Measurements from ENCODE around the gene TRMT44. TPM values are rescaled to one million over a fixed set of nuclear protein-coding genes. Genes with fewer than 3 reads are reported as not detected.
"Not testable (repeated sequence)": the region's sequence is repeated elsewhere in the genome, so short reads cannot be mapped to it uniquely, and the experiment has no call there.

The TRMT44 gene
- total RNA-seq, 1 experiment from 2014 or later: 17.4 TPM

DNA sequence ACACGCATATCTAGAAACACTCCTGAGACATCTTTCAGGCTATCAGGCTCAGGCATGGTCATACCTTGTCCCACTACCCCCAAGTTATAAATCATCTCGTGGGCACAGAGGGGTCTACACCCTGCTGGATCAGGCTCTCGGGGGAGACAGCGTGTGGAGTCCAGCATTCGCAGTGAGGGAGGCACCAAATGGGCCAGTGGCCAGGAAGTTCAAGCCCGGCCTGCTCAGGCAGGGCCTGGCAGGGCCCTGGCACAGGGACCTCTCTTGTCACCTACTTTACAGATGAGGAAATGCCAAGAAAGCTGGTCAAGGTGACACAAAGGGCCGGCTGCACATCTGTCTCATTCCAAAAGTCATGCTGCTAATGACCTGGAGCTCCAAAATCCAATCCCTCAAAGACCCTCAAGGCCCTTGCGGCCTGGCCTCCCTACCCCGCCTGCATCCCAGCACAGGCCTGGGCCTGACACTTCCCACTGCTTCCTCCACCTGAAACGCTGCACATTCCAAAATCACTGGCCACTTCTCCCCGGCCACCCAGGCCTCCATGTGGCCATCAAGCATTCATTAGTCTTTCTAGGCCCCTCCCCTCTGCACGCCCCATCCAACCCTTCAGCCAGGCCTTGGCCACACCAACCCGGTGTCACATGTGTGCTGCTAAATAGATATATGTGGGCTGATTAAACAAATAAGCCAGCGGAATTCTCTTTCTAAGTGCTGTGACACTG lies 35.6 kb upstream of the TRMT44 start:
- BruUV-seq (replicated peaks): no TSS peak
- ChIA-PET POLR2A (ENCODE audit: unreplicated experiment) (no interaction called here), CTCF (no interaction called here)
- Histone ChIP-seq H3K4me1 (replicated peaks; ENCODE audit: insufficient read depth) (no peaks in the 10 kb centered on the region), H3K4me2 (no peak overlapping the region), H2AFZ (no peak overlapping the region), H3F3A (ENCODE audit: insufficient read depth, low read depth) (no peaks in the 10 kb centered on the region; the same call in 1 of the 2 replicates), H4K20me1 (ENCODE audit: insufficient read depth) (no peaks in the 10 kb centered on the region), H3K27ac (no peak overlapping the region), H3K79me2 (ENCODE audit: low read depth) (no peaks in the 10 kb centered on the region), H3K4me3 (no peak overlapping the region), H3K36me3 (ENCODE audit: low read depth) (no peaks in the 10 kb centered on the region), H3K9me2 (ENCODE audit: insufficient read depth) (no peaks in the 10 kb centered on the region), H3K9me3 (ENCODE audit: insufficient read depth, low read depth) (no peaks in the 10 kb centered on the region), H3K27me3 (ENCODE audit: insufficient read depth, low read depth) (no peaks in the 10 kb centered on the region)
- DNase-seq: no peak
- TF ChIP-seq, protein P1, sequence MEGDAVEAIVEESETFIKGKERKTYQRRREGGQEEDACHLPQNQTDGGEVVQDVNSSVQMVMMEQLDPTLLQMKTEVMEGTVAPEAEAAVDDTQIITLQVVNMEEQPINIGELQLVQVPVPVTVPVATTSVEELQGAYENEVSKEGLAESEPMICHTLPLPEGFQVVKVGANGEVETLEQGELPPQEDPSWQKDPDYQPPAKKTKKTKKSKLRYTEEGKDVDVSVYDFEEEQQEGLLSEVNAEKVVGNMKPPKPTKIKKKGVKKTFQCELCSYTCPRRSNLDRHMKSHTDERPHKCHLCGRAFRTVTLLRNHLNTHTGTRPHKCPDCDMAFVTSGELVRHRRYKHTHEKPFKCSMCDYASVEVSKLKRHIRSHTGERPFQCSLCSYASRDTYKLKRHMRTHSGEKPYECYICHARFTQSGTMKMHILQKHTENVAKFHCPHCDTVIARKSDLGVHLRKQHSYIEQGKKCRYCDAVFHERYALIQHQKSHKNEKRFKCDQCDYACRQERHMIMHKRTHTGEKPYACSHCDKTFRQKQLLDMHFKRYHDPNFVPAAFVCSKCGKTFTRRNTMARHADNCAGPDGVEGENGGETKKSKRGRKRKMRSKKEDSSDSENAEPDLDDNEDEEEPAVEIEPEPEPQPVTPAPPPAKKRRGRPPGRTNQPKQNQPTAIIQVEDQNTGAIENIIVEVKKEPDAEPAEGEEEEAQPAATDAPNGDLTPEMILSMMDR (conservative IDR thresholded peaks at IDR 0.05): no peak
- no peak for TF ChIP-seq EZH2 (IDR thresholded peaks at IDR 0.05; ENCODE audit: low read depth)
- intact Hi-C loops (cut with micrococcal nuclease; ENCODE audit: unreplicated experiment): loop anchor here (10.0 kb wide), 1 partner anchor 380 kb away; no protein-coding TSS in a partner anchor

DNA sequence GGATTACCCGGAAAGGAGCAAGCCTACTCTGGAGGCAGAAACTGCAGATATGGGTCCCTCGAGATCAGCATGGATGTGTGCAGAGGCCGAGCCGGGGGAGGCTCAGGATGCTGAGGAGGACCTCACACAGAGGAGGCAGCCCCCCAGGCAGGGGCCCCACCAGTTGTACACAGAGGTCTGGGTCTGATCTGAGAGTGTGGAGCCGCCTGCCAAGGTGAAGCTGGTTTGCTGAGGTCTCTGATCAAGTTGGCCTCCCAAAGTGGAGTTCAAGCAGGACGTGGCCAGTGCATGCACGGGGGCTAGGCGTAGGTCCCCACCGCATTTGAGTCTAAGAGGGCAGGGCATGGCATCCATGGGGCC lies 35.1 kb upstream of the TRMT44 start:
- H3F3A ChIP-seq (ENCODE audit: insufficient read depth, low read depth): peaks cover 4% of the 10 kb centered on the region; the same call in 1 of the 2 replicates
- intact Hi-C loops (cut with micrococcal nuclease; ENCODE audit: unreplicated experiment): loop anchor here (10.0 kb wide), 1 partner anchor 381 kb away; no protein-coding TSS in a partner anchor
- no peak overlapping the region for H3K4me2 ChIP-seq
- POLR2A ChIA-PET (ENCODE audit: unreplicated experiment): no interaction called here
- H3K9me2 ChIP-seq (ENCODE audit: insufficient read depth): no peaks in the 10 kb centered on the region
- CTCF ChIA-PET: no interaction called here
- TF ChIP-seq, protein P1 (conservative IDR thresholded peaks at IDR 0.05): no peak
- no peak for TF ChIP-seq EZH2 (IDR thresholded peaks at IDR 0.05; ENCODE audit: low read depth)
- no peak for DNase-seq
- H2AFZ ChIP-seq: no peak overlapping the region
- H3K9me3 ChIP-seq (ENCODE audit: insufficient read depth, low read depth): no peaks in the 10 kb centered on the region
- H4K20me1 ChIP-seq (ENCODE audit: insufficient read depth): no peaks in the 10 kb centered on the region
- H3K27ac ChIP-seq: no peak overlapping the region
- no peaks in the 10 kb centered on the region for H3K79me2 ChIP-seq (ENCODE audit: low read depth)
- H3K4me3 ChIP-seq: no peak overlapping the region
- no peaks in the 10 kb centered on the region for H3K4me1 ChIP-seq (replicated peaks; ENCODE audit: insufficient read depth)
- BruUV-seq (replicated peaks): no TSS peak
- no peaks in the 10 kb centered on the region for H3K27me3 ChIP-seq (ENCODE audit: insufficient read depth, low read depth)
- no peaks in the 10 kb centered on the region for H3K36me3 ChIP-seq (ENCODE audit: low read depth)

DNA sequence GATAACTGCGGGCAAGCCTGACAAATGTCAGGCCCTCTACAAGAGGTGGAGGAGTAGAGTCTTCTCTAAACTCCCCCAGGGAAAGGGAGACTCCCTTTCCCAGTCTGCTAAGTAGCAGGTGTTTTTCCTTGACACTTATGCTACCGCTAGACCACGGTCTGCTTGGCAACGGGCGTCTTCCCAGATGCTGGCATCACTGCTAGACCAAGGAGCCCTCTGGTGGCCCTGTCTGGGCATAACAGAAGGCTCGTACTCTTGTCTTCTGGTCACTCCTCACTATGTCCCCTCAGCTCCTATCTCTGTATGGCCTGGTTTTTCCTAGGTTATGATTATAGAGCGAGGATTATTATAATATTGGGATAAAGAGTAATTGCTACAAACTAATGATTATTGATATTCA lies 33.7 kb upstream of the TRMT44 start:
- H3K4me1 ChIP-seq (replicated peaks; ENCODE audit: insufficient read depth); H3K36me3 ChIP-seq (ENCODE audit: low read depth); H3K4me3 ChIP-seq; H3K27me3 ChIP-seq (ENCODE audit: insufficient read depth, low read depth); BruUV-seq (replicated peaks); H2AFZ ChIP-seq; H3K4me2 ChIP-seq; H3K9me2 ChIP-seq (ENCODE audit: insufficient read depth); H3K79me2 ChIP-seq (ENCODE audit: low read depth); POLR2A ChIA-PET (ENCODE audit: unreplicated experiment); H4K20me1 ChIP-seq (ENCODE audit: insufficient read depth); H3K9me3 ChIP-seq (ENCODE audit: insufficient read depth, low read depth); H3F3A ChIP-seq (ENCODE audit: insufficient read depth, low read depth); H3K27ac ChIP-seq: not testable (repeated sequence)
- CTCF ChIA-PET: interaction anchor here (0.6 to 0.9 kb wide), 2 partner anchors 171 to 230 kb away, joined by 3 read pairs; no protein-coding TSS in a partner anchor
- intact Hi-C loops (cut with micrococcal nuclease; ENCODE audit: unreplicated experiment): loop anchor here (10.0 kb wide), 1 partner anchor 382 kb away; no protein-coding TSS in a partner anchor
- TF ChIP-seq, protein P1 (conservative IDR thresholded peaks at IDR 0.05): peak; percentile 70
- peak in 1 of 2 experiments; percentile 55 for DNase-seq

All from PC-9 (cell line).